Measurements from ENCODE around the gene PDGFD.

PDGFD gene

GRCh38 chr11:104093426-104094280 is 70.3 kb downstream of the PDGFD start:
- in situ Hi-C loops (cut with HindIII; ENCODE audit: low sequenced_read_pairs), result no loop called here
- no peak for DNase-seq (ENCODE audit: low read depth)
- no peak overlapping the region for H3K4me3 ChIP-seq (ENCODE audit: low read depth, low read length)
- no peak for TF ChIP-seq CTCF (IDR thresholded peaks at IDR 0.05; ENCODE audit: low read depth, low read length, missing control alignments)

GRCh38 chr11:104092744-104093143 is 71.2 kb downstream of the PDGFD start:
- TF ChIP-seq CTCF (IDR thresholded peaks at IDR 0.05; ENCODE audit: low read depth, low read length, missing control alignments), result no peak
- no peak overlapping the region for H3K4me3 ChIP-seq (ENCODE audit: low read depth, low read length)
- no peak for DNase-seq (ENCODE audit: low read depth)
- in situ Hi-C loops (cut with HindIII; ENCODE audit: low sequenced_read_pairs), result no loop called here

- in situ Hi-C loops (cut with HindIII; ENCODE audit: low sequenced_read_pairs), result no loop called here
- DNase-seq (ENCODE audit: low read depth), result no peak
- H3K4me3 ChIP-seq (ENCODE audit: low read depth, low read length), result no peak overlapping the region
- no peak for TF ChIP-seq CTCF (IDR thresholded peaks at IDR 0.05; ENCODE audit: low read depth, low read length, missing control alignments)
Measured at GRCh38 chr11:104091281-104092096, 72.5 kb downstream of the PDGFD start.

GRCh38 chr11:104090767-104091166 is 73.2 kb downstream of the PDGFD start:
- no peak for TF ChIP-seq CTCF (IDR thresholded peaks at IDR 0.05; ENCODE audit: low read depth, low read length, missing control alignments)
- in situ Hi-C loops (cut with HindIII; ENCODE audit: low sequenced_read_pairs), result no loop called here
- no peak overlapping the region for H3K4me3 ChIP-seq (ENCODE audit: low read depth, low read length)
- no peak for DNase-seq (ENCODE audit: low read depth)

GRCh38 chr11:104089481-104089880 is 74.5 kb downstream of the PDGFD start:
- TF ChIP-seq CTCF (IDR thresholded peaks at IDR 0.05; ENCODE audit: low read depth, low read length, missing control alignments), result no peak
- no peak overlapping the region for H3K4me3 ChIP-seq (ENCODE audit: low read depth, low read length)
- no peak for DNase-seq (ENCODE audit: low read depth)
- in situ Hi-C loops (cut with HindIII; ENCODE audit: low sequenced_read_pairs), result no loop called here

- no peak for DNase-seq (ENCODE audit: low read depth)
- in situ Hi-C loops (cut with HindIII; ENCODE audit: low sequenced_read_pairs), result no loop called here
- TF ChIP-seq CTCF (IDR thresholded peaks at IDR 0.05; ENCODE audit: low read depth, low read length, missing control alignments), result no peak
- no peak overlapping the region for H3K4me3 ChIP-seq (ENCODE audit: low read depth, low read length)
Measured at GRCh38 chr11:104086621-104087020, 77.3 kb downstream of the PDGFD start.

Measured in astrocyte of the cerebellum (primary cell).